Loucy (cell line): ENCODE data around the gene IFNG.

Experiments used
- EZH2phosphoT487 ChIP-seq: fragments of 200-600 bp; IDR thresholded peaks from 2 replicates; pipeline ENCODE4 v1.6.1; 2018; ENCODE audit warnings: antibody characterized with exemption, mild to moderate bottlenecking, moderate library complexity, borderline replicate concordance
- TF ChIP-seq, protein P1 (sequence below): fragments of 200-600 bp; sonication (generic); conservative IDR thresholded peaks from 2 replicates; pipeline ENCODE4 v1.5.1; 2014; ENCODE audit warnings: mild to moderate bottlenecking, antibody characterized with exemption, low read length

DNA sequence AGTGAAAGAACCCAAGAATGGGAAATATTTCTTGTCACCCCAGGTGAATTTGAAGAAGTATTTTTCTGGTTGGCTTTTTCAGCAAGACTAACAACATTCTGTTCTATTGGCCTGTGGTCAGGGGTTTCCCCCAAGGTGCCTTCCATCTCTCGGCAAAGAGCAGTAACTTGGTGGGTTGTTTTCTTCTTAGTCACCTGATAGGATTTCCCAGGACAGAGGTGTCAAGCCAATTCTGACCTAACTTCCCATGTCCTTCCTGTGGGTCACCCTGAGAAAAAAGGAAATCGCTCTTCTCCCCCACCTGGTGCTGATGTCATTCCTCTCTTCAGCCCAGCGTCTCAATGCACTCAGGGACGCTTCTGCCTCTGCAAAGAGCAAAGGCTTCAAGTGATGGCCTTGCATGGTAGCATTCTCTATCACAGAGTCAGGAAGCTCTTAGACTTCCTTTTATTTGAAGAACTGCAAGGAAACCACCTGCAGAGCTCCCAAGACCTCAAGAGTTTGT, 16.1 kb upstream of the IFNG start:
- TF ChIP-seq, protein P1, sequence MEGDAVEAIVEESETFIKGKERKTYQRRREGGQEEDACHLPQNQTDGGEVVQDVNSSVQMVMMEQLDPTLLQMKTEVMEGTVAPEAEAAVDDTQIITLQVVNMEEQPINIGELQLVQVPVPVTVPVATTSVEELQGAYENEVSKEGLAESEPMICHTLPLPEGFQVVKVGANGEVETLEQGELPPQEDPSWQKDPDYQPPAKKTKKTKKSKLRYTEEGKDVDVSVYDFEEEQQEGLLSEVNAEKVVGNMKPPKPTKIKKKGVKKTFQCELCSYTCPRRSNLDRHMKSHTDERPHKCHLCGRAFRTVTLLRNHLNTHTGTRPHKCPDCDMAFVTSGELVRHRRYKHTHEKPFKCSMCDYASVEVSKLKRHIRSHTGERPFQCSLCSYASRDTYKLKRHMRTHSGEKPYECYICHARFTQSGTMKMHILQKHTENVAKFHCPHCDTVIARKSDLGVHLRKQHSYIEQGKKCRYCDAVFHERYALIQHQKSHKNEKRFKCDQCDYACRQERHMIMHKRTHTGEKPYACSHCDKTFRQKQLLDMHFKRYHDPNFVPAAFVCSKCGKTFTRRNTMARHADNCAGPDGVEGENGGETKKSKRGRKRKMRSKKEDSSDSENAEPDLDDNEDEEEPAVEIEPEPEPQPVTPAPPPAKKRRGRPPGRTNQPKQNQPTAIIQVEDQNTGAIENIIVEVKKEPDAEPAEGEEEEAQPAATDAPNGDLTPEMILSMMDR = no peak
- TF ChIP-seq EZH2phosphoT487 = no peak
